SK-MEL-5 (cell line): ENCODE measurements around the gene PHYKPL. TPM values are rescaled to one million over a fixed set of nuclear protein-coding genes. Genes with fewer than 3 reads are reported as not detected.
A peak's percentile ranks its signal among the peaks of the same experiment; 100 is the strongest.
"Not testable (repeated sequence)": the region's sequence is repeated elsewhere in the genome, so short reads cannot be mapped to it uniquely, and the experiment has no call there.

ENCODE experiments used
- DNase-seq: peaks from one replicate; pipeline ENCODE4 v3.0.0-alpha.2; 2016; ENCODE audit warnings: low read depth, low spot score
- in situ Hi-C: cut with HindIII; loops from 2 replicates; pipeline ENCODE4 v1.10.0; 2016; ENCODE audit warnings: low sequenced_read_pairs, high pct_unique_total_duplicates, low pct_unique_long_range_greater_than_20kb
- total RNA-seq: library from RNA; depleted of rRNA; stranded (reverse); fragments of >200 nt; shearing (Covaris generic); gene quantifications from 2 replicates; pipeline ENCODE4 v1.2.3, GENCODE V29; 2014

The PHYKPL gene
- total RNA-seq, 1 experiment from 2014 or later: 7.7 TPM

DNA sequence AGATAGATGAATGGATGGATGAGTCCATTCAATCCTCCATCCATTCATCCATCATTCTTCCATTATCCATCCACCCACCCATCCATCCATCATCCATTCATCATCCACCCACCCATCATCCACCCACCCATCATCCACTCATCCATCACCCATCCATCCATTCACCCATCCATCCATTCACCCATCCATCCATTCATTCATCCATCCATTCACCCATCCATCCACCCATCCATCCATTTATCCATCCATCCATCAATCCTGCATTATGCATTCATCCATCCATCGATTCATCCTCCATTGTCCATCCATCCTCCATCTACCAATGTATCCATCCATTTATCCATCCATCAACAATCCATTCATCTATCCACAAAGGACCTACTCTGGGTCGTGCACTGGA is 12.8 kb upstream of the PHYKPL start:
- in situ Hi-C loops: no loop called here
- DNase-seq: no peak

DNA sequence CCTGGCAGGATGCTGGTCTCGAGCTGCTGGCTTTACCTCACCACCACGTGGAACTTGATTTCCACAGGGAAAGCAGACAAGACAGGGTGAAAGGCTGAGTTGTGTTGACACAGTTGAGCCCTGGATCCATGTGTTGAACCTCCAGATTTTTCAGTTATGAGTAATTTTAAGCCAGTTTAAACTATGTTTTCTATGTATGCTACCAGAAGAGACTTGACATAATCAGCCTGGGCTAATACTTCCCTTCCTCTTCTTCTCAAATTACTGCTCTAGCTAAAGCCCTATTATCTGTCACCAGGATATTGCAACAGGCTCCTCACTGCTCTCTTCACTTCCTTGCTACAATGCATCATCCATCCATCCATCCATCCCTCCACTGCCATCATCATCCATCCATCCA is 12.0 kb upstream of the PHYKPL start:
- DNase-seq: no peak
- in situ Hi-C loops: no loop called here

GRCh38 chr5:178242416-178242815 is 9.8 kb upstream of the PHYKPL start:
- no peak for DNase-seq
- in situ Hi-C loops: no loop called here

DNA sequence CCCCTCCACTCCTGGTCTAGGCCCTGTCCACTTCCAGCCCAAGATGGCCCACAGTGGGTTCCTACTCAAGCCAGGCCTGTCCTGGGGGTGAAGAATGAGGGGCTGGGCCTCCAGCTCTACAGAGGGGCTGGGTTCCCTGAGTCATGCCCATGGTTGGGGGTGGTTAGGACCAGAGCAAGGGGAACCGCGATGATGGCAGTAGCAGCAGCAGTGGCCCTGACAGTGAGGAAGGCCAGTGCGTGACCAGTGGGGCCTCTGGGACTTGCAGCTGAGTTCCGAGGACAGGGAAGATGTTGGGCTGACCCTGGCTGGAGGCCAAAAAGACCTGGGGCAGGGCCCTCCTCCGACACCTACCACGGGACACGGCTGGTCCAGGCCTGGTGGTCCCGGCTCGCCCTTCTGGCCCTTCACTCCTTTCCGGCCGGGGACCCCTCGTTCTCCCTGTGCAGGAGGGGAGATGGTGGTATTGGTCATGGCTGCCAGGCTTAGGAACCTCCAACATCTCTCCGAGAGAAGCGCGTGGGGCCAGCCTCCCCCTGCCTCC is 9.2 kb upstream of the PHYKPL start:
- DNase-seq: no peak
- in situ Hi-C loops: no loop called here

DNA sequence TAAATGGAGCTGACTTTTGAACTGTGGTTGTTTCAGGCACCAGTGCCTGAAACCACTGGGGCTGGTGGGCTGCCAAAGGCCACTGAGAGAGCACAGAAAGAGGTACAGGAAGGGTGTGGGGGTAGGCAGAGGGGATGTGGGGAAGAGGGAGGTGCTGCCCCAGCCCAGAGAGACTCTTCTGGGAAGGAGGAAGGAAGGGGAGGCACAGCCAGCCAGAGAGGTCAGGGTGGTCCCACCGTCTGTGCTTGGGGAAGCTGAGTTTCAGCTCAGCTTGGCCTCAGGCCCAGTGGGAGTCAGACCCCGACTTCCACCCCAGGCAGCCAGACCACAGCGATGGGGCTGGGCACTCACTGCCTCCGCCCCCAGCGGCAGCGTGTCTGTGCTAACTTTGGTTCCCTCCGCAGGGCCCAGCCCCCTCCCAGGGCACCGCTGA is 8.6 kb upstream of the PHYKPL start:
- no peak for DNase-seq
- in situ Hi-C loops: no loop called here

- DNase-seq: no peak
- in situ Hi-C loops: no loop called here
Measured at GRCh38 chr5:178240766-178241165, 8.2 kb upstream of the PHYKPL start.

GRCh38 chr5:178240341-178240741 is 7.7 kb upstream of the PHYKPL start:
- no peak for DNase-seq
- in situ Hi-C loops: no loop called here

- DNase-seq, in situ Hi-C loops: not testable (repeated sequence)
Measured at GRCh38 chr5:178239626-178240301, 7.2 kb upstream of the PHYKPL start.

GRCh38 chr5:178238711-178239592 is 6.3 kb upstream of the PHYKPL start:
- in situ Hi-C loops: no loop called here
- DNase-seq: no peak

DNA sequence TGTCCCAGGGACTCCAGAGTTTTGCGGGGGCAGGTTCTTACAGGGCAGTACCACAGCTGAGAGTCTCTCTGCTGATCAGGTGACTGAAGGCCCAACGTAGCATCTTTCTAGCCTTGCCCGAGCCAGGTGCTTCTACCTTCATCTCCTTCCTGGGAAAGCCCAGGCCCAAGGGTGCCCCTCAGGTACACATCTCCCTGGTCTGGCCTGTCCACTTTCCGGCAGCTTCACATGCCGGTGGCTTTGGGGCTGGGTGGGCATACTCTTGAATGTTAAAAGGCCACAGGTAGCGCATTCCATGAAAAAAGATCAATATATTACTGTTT is 5.7 kb upstream of the PHYKPL start:
- no peak for DNase-seq
- in situ Hi-C loops: no loop called here

DNA sequence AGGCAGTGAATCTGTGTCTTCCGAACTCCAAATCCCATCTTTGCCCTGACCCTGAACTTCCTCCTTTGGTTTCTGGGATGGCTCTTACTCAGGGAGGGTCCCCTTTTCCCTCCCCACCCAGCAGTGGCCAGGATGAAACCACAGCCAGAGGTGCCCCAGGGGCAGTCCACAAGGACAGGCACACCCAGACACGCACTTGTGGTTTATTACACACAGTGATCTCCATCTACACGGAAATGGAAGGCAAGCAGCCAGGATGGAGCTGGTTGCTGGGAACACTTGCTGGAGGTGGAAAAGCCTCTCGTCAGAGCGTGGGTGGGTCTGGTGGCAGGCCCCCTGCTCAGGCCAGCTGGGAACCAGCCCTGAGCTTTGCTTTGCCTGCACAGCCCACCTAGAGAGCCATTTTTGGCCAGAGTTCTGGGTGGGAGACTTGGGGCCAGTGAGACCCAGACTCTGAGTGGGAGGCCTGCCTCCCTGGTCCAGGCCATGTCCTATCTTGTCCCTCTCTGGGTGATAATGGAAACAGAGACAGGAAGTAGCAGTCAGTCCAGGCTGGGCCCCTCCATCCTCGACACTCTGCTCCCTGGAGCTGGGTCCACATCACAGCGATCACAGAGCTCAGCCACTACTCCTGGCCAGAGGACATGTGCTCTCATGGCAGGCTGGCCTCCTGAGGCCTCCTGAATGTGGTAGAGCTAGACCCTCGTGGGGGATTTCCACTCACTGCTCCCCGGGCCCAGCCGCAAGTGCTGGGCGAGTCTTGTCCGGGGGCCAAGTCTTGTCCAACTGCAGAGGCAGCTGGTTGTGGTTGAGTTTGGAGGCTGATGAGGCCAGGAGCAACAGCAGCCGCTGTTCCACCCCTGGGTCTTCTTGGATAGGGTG is 5.1 kb upstream of the PHYKPL start:
- in situ Hi-C loops: no loop called here
- DNase-seq: no peak

GRCh38 chr5:178236679-178237078 is 4.1 kb upstream of the PHYKPL start:
- in situ Hi-C loops: no loop called here

DNA sequence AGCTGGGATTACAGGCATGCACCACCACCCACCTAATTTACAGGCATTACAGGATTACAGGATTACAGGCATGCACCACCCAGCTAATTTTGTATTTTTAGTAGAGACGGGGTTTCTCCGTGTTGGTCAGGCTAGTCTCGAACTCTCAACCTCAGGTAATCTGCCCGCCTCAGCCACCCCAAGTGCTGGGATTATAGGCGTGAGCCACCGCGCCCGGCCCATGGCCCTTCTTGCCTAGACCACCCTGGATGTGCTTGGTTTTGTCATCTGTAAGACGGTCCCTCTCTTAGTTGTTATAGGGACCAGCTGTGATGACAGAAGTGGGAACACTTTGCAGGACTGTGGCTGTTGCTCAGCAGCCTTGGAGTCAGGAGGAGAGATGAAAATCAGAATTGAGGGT is 3.5 kb upstream of the PHYKPL start:
- in situ Hi-C loops: no loop called here
- no peak for DNase-seq

More at GRCh38 chr5:178236679-178237078, 4.1 kb upstream of the PHYKPL start:
- no peak for DNase-seq

- DNase-seq: no peak
- in situ Hi-C loops: no loop called here
Measured at GRCh38 chr5:178235588-178235974, 3.0 kb upstream of the PHYKPL start.

DNA sequence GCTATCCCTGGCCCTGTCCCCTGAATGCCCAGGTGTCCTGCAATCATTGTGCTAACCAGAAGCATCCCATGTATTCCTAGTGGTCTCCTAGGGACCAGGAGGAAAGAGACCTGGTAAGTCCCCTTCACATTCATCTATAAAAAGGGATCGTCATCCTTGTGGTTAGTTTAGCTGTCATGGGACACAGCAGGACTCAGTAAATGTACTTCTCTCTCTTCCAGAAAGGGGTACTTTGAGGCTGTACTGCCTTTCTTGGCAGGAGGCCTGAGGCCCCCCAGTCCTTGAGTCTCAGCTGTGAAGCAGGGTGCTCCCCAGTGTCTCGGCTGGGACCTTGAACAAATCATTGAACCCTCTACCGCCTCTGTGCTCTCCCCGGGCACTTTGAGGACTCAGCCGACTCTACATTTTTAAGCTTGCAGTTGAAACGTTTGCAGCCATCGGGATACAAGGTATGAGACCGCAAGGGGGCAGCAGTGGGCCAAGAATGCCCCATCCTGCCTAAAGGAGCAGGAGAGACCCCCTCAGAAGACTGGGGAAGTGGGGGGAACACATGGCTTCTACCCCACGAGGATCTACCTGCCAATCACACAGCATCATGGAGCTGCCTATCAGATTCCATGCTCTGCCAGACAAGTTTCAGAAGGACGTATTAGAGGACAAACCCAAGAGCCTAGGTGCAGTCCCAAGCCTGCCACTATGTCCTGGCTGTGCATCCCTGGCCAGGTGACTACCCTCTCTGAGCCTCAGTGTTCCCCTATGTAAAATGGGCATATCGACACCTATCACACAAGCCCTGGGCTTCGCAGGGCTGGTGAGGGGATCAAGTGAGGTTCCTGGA is 2.4 kb upstream of the PHYKPL start:
- DNase-seq: peak; percentile 78
- in situ Hi-C loops: no loop called here

DNA sequence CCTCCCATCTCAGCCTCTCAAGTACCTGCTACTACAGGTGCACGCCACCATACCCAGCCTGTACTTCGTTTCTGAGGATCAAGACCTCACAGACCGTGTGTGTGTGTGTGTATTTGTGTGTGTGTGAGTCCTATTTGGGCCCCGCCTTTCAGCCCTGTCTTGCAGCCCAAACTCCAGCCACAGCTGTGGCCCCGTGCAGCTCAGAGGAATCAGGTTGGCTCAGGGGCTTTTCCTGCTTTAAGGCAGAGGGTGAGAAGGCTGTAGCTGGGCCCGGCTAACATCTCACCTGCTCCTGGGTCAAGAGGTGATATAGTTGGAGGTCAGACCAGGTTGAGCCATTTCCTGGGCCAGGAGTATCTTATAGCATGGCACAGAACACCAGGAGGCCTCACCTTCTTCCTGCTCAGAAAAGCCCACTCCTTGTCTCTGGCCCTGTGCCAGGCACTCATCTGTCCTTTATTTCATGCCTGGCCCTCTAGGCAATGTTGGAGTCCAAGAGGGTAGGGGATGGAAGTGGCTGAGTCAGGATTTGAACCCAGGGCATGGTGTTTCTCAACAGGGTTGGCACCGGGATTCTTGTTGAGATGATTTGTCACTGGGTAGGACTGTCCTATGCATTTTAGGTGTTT is 1.6 kb upstream of the PHYKPL start:
- in situ Hi-C loops: no loop called here
- DNase-seq: no peak

DNA sequence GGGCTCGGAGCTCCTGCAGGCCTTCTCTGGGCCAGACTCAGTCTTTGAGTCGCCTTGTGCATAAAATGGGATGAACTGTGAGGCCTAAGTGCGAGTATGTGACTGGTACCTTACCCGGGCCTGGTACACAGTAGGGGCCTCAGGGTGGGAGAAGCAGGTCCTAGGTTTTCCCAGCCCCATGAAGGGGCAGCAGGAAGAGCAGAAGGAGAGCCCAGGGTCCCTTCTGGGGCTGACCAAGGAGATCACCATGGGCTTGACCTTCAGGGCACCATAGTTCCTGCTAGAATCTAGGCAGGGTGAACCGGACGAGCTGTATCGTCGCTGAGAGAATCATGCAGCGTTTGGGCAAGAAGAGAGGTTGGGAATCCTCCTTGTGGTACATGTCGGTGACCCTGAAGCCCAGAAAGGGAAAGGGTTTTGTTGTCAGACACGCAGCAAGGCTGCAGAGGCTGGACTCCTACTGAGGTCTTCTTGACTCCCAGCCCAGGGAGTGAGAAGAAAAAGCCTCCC is 373 bp upstream of the PHYKPL start:
- DNase-seq: no peak
- in situ Hi-C loops: no loop called here
